Rectal smooth muscle tissue (tissue), 1 donor: Measurements from ENCODE around the gene LMBRD2.
"Not testable (repeated sequence)": the region's sequence is repeated elsewhere in the genome, so short reads cannot be mapped to it uniquely, and the experiment has no call there.

Experiments used
- H3K27ac ChIP-seq: one replicate; pipeline ENCODE4 v1.7.0; 2013; ENCODE audit warnings: low read depth, low read length, inconsistent platforms
- H3K27me3 ChIP-seq: one replicate; pipeline ENCODE4 v1.7.0; 2013; ENCODE audit warnings: low read length; ENCODE audit not compliant: control insufficient read depth, insufficient read depth
- H3K36me3 ChIP-seq: one replicate; pipeline ENCODE4 v1.7.0; 2013; ENCODE audit warnings: low read length; ENCODE audit not compliant: control insufficient read depth, insufficient read depth
- H3K4me1 ChIP-seq: one replicate; pipeline ENCODE4 v1.7.0; 2013; ENCODE audit warnings: low read length; ENCODE audit not compliant: control insufficient read depth, insufficient read depth
- H3K4me3 ChIP-seq: one replicate; pipeline ENCODE4 v1.7.0; 2013; ENCODE audit warnings: low read length
- H3K9ac ChIP-seq: one replicate; pipeline ENCODE4 v1.7.0; 2013; ENCODE audit warnings: low read length

The LMBRD2 gene

GRCh38 chr5:36151434-36152323, at the start of gene LMBRD2, which contains the start of gene SKP2:
TSS of gene LMBRD2 (minus strand) at chr5:36151887. CDS start at chr5:36143349, 8,538 bp downstream.
TSS of gene SKP2 (plus strand) at chr5:36152111. CDS start at chr5:36152263, 152 bp downstream.
- no peaks in the 10 kb centered on the region for H3K36me3 ChIP-seq
- H3K27me3 ChIP-seq: no peaks in the 10 kb centered on the region
- H3K27ac ChIP-seq: peak within 1 kb of the TSS; percentile 56
- peak within 1 kb of the TSS; percentile 91 for H3K4me3 ChIP-seq
- H3K4me1 ChIP-seq: peaks cover 10% of the 10 kb centered on the region
- peak within 1 kb of the TSS; percentile 76 for H3K9ac ChIP-seq

GRCh38 chr5:36200513-36200912, 48.8 kb upstream of the LMBRD2 start:
- no peak overlapping the region for H3K4me3 ChIP-seq
- H3K27me3 ChIP-seq: no peaks in the 10 kb centered on the region
- H3K4me1 ChIP-seq: no peaks in the 10 kb centered on the region
- no peak overlapping the region for H3K9ac ChIP-seq
- no peaks in the 10 kb centered on the region for H3K36me3 ChIP-seq
- no peak overlapping the region for H3K27ac ChIP-seq

GRCh38 chr5:36199620-36200019, 47.9 kb upstream of the LMBRD2 start:
- no peaks in the 10 kb centered on the region for H3K4me1 ChIP-seq
- peaks cover 5% of the 10 kb centered on the region for H3K36me3 ChIP-seq

DNA sequence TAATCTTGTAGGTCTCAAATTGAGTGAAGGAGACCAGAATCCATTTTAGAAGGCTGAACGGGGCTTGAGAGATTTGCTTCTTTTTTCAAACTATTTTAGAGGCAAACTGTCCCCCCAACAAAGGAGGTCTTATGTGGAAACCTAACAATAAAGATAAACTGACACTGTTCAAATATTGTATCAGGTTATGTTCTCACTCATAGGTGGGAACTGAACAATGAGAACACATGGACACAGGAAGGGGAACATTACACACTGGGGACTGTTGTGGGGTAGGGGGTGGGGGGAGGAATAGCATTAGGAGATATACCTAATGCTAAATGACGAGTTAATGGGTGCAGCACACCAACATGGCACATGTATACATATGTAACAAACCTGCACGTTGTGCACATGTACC, 47.1 kb upstream of the LMBRD2 start:
- not testable (repeated sequence) for H3K36me3 ChIP-seq, H3K9ac ChIP-seq, H3K27ac ChIP-seq, H3K27me3 ChIP-seq, H3K4me3 ChIP-seq, H3K4me1 ChIP-seq

More at GRCh38 chr5:36199620-36200019, 47.9 kb upstream of the LMBRD2 start:
- Histone ChIP-seq H3K27ac (no peak overlapping the region), H3K9ac (no peak overlapping the region), H3K4me3 (no peak overlapping the region), H3K27me3 (no peaks in the 10 kb centered on the region)

GRCh38 chr5:36198281-36198680, 46.6 kb upstream of the LMBRD2 start:
- H3K9ac ChIP-seq: no peak overlapping the region
- H3K36me3 ChIP-seq: peaks cover 5% of the 10 kb centered on the region
- no peaks in the 10 kb centered on the region for H3K4me1 ChIP-seq
- H3K4me3 ChIP-seq: no peak overlapping the region
- no peaks in the 10 kb centered on the region for H3K27me3 ChIP-seq
- H3K27ac ChIP-seq: no peak overlapping the region

DNA sequence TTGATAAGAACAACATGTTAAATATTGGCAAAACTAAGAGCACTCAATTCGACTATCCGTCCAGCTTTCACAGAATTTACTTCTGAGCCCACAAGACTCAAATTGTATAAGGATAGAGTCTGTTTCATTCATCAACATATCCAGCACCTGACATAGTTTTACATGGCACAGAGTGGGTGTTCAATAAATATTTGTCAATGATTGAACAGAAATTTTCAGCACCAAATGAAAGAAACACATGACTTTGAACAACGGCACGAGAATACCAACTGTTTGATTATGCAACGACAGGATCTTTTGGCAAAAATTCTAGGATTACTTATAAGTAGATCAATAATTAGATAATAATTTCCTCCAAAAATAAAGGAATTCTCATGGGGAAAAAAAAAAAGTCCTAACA, 42.1 kb upstream of the LMBRD2 start:
- H3K27me3 ChIP-seq: no peaks in the 10 kb centered on the region
- no peak overlapping the region for H3K9ac ChIP-seq
- no peak overlapping the region for H3K4me3 ChIP-seq
- peaks cover 5% of the 10 kb centered on the region for H3K36me3 ChIP-seq
- H3K27ac ChIP-seq: no peak overlapping the region
- H3K4me1 ChIP-seq: no peaks in the 10 kb centered on the region

DNA sequence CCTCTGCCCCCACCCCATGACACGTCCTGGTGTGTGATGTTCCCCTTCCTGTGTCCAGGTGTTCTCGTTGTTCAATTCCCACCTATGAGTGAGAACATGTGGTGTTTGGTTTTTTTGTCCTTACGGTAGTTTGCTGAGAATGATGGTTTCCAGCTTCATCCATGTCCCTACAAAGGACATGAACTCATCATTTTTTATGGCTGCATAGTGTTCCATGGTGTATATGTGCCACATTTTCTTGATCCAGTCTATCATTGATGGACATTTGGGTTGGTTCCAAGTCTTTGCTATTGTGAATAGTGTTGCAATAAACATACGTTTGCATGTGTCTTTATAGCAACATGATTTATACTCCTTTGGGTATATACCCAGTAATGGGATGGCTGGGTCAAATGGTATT, 32.7 kb upstream of the LMBRD2 start:
- not testable (repeated sequence) for H3K4me3 ChIP-seq, H3K27ac ChIP-seq, H3K4me1 ChIP-seq, H3K36me3 ChIP-seq, H3K9ac ChIP-seq, H3K27me3 ChIP-seq

- no peaks in the 10 kb centered on the region for H3K4me1 ChIP-seq
- peaks cover 4% of the 10 kb centered on the region for H3K36me3 ChIP-seq
- no peak overlapping the region for H3K27ac ChIP-seq
- no peak overlapping the region for H3K9ac ChIP-seq
- H3K27me3 ChIP-seq: no peaks in the 10 kb centered on the region
- no peak overlapping the region for H3K4me3 ChIP-seq
Measured at GRCh38 chr5:36181774-36182173, 30.1 kb upstream of the LMBRD2 start.

GRCh38 chr5:36180556-36181350, 29.1 kb upstream of the LMBRD2 start:
- H3K36me3 ChIP-seq: peaks cover 4% of the 10 kb centered on the region

GRCh38 chr5:36179950-36180349, 28.3 kb upstream of the LMBRD2 start:
- Histone ChIP-seq H3K36me3 (peaks cover 4% of the 10 kb centered on the region), H3K4me3 (no peak overlapping the region), H3K27ac (no peak overlapping the region), H3K4me1 (no peaks in the 10 kb centered on the region), H3K27me3 (no peaks in the 10 kb centered on the region), H3K9ac (no peak overlapping the region)

More at GRCh38 chr5:36180556-36181350, 29.1 kb upstream of the LMBRD2 start:
- no peaks in the 10 kb centered on the region for H3K27me3 ChIP-seq
- H3K27ac ChIP-seq: no peak overlapping the region
- no peak overlapping the region for H3K9ac ChIP-seq
- no peak overlapping the region for H3K4me3 ChIP-seq
- H3K4me1 ChIP-seq: no peaks in the 10 kb centered on the region

DNA sequence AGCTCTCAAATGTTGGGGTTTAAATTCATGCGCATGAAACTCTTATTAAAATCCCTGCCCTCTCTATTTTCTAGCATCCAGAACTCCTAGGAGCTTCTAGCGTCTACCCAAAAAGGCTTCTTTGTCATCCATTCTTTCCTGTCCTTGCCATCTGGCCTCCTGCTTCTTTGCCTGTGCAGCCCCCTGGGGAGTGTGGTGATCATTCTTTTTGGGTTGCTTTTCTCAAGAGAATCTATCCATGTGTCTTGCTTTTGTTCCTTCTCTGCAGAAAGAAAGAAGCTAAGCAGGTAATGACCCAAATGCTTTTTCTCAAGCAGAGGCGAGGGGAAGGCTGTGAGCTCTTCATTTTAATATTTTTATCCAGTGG, 26.8 kb upstream of the LMBRD2 start:
- no peak overlapping the region for H3K9ac ChIP-seq
- H3K36me3 ChIP-seq: peaks cover 11% of the 10 kb centered on the region

GRCh38 chr5:36177715-36178523, 26.2 kb upstream of the LMBRD2 start:
- Histone ChIP-seq H3K27ac (no peak overlapping the region), H3K9ac (no peak overlapping the region), H3K36me3 (peaks cover 14% of the 10 kb centered on the region), H3K4me1 (no peaks in the 10 kb centered on the region), H3K27me3 (no peaks in the 10 kb centered on the region), H3K4me3 (no peak overlapping the region)

More for the DNA sequence above, 26.8 kb upstream of the LMBRD2 start:
- Histone ChIP-seq H3K4me3 (no peak overlapping the region), H3K27me3 (no peaks in the 10 kb centered on the region), H3K4me1 (no peaks in the 10 kb centered on the region), H3K27ac (no peak overlapping the region)
